SJSA1 (cell line): ENCODE results near the gene SLC26A9. TPM values are rescaled to one million over a fixed set of nuclear protein-coding genes. Genes with fewer than 3 reads are reported as not detected.

Source experiments
- DNase-seq, 2 experiments: peaks; one replicate each; pipeline ENCODE4 v3.0.0-alpha.2; 2015 to 2020; ENCODE audit warnings: low spot score in 2 of 2, low read depth in 1 of 2
- H3K27ac ChIP-seq: fragments of 250-450 bp; sonication (Bioruptor Pico); 2 replicates; pipeline ENCODE4 v1.5.1; 2020; ENCODE audit warnings: mild to moderate bottlenecking, moderate library complexity
- H3K27me3 ChIP-seq: fragments of 250-450 bp; sonication (Bioruptor Pico); replicated peaks from 2 replicates; pipeline ENCODE4 v1.5.1; 2020; ENCODE audit warnings: mild to moderate bottlenecking, moderate library complexity
- H3K36me3 ChIP-seq: fragments of 250-450 bp; sonication (Bioruptor Pico); 2 replicates; pipeline ENCODE4 v1.5.1; 2020; ENCODE audit warnings: mild to moderate bottlenecking
- H3K4me1 ChIP-seq: fragments of 250-450 bp; sonication (Bioruptor Pico); replicated peaks from 2 replicates; pipeline ENCODE4 v1.6.1; 2021; ENCODE audit warnings: mild to moderate bottlenecking
- H3K4me3 ChIP-seq: fragments of 250-450 bp; sonication (Bioruptor Pico); 2 replicates; pipeline ENCODE4 v1.5.1; 2020; ENCODE audit warnings: mild to moderate bottlenecking
- H3K9me3 ChIP-seq: fragments of 250-450 bp; sonication (Bioruptor Pico); replicated peaks from 2 replicates; pipeline ENCODE4 v1.5.1; 2020; ENCODE audit warnings: mild to moderate bottlenecking
- total RNA-seq: library from RNA; depleted of rRNA; stranded (reverse); fragments of >200 nt; shearing (Covaris generic); gene quantifications from 2 replicates; pipeline ENCODE4 v1.2.3, GENCODE V29; 2014

SLC26A9 gene
- total RNA-seq, 1 experiment from 2014 or later, result not detected

DNA sequence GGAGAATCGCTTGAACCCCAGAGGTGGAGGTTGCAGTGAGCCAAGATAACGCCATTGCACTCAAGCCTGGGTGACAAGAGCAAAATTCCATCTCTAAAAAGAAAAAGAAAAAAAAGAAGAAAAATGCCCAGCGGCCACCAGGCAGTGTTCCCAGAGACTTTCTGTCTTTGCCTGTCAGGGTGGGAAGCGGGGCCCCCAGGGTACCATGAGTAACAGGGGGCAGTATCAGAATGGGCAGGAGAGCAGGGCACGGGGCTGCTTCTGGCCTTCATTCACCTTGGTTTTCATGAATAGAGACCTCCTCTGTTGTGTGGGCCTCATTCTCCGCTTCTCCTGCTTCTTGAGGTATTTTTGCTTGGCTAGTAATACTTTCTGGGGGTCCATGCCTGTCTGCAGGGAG, 20.4 kb downstream of the SLC26A9 start:
- Histone ChIP-seq H3K4me3 (no peak overlapping the region), H3K36me3 (no peaks in the 10 kb centered on the region), H3K27me3 (no peaks in the 10 kb centered on the region), H3K27ac (no peak overlapping the region), H3K9me3 (no peaks in the 10 kb centered on the region), H3K4me1 (peaks cover 18% of the 10 kb centered on the region)
- DNase-seq, result no peak

DNA sequence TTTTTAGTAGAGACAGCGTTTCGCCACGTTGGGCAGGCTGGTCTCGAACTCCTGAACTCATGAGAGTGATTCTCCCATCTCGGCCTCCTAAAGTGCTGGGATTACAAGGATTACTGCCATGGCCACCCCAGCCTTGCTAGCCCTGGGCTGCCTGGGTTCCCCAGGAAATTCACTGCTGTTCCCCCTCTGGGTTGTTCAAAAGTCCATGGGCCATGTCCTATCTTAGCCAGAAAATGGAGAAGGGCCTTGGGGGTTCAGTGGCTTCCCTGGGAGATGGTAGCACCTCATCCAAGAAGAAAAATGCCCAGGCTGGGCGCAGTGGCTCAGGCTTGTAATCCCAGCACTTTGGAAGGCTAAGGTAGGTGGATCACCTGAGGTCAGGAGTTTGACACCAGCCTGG, 20.9 kb downstream of the SLC26A9 start:
- H3K4me3 ChIP-seq, result no peak overlapping the region
- H3K27me3 ChIP-seq, result no peaks in the 10 kb centered on the region
- no peak overlapping the region for H3K27ac ChIP-seq
- DNase-seq, result no peak
- no peaks in the 10 kb centered on the region for H3K9me3 ChIP-seq
- H3K4me1 ChIP-seq, result peaks cover 18% of the 10 kb centered on the region
- H3K36me3 ChIP-seq, result no peaks in the 10 kb centered on the region

DNA sequence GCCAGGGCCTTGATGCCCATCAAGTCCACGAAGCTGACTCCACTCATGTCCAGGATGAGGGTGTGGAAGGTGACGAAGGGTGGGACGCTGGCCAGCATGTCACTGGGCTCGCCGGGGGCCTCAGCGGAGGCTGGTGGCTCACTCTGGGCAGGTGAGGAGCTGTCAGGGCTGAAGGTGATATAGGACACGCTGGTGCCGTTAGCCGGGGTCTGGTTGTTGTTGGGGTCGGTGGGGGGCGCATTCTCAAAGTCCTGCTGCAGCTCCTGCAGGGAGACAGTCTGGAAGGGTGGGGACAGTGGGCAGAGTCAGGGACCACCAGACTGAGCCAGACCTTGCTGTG, 21.7 kb downstream of the SLC26A9 start:
- DNase-seq, result no peak
- Histone ChIP-seq H3K4me1 (peaks cover 18% of the 10 kb centered on the region), H3K27me3 (no peaks in the 10 kb centered on the region), H3K9me3 (no peaks in the 10 kb centered on the region), H3K4me3 (no peak overlapping the region), H3K36me3 (no peaks in the 10 kb centered on the region), H3K27ac (no peak overlapping the region)

DNA sequence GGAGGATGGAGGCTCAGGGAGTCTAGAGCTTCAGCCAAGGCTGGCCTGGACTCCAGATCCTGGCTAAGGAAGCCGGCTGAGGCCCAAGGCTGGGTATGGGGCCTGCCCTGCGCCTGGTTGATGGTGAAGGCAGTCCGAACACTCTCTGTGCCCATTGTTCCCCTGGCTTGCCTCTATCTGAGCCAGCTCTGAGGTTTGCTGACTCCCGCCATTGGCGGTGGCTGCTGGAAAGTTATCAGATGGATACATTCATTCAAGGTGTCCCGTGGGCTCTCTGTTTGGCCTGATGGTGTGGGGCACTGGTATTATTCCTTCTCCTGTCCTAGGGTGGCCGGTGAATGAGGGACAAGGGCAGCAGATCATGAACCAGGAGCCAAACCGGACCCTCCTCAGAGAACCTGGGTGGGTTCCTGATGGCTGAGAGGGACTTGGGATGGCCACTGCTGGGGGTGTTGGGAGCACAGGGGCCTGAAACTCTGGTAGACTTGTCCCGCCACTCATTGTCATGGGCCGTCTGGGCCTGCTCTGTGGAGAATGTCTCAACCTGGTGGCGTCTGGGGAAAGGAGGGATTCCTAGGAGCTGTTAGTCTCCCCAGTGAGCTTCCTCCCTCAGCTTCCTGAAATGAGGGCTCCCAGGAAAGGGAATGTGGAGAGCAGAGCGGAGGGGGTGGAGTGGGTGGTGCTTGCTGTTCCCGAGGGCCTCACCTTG, 22.2 kb downstream of the SLC26A9 start:
- Histone ChIP-seq H3K4me1 (peaks cover 16% of the 10 kb centered on the region), H3K4me3 (no peak overlapping the region), H3K9me3 (no peaks in the 10 kb centered on the region), H3K27ac (no peak overlapping the region), H3K27me3 (no peaks in the 10 kb centered on the region), H3K36me3 (no peaks in the 10 kb centered on the region)
- no peak for DNase-seq

DNA sequence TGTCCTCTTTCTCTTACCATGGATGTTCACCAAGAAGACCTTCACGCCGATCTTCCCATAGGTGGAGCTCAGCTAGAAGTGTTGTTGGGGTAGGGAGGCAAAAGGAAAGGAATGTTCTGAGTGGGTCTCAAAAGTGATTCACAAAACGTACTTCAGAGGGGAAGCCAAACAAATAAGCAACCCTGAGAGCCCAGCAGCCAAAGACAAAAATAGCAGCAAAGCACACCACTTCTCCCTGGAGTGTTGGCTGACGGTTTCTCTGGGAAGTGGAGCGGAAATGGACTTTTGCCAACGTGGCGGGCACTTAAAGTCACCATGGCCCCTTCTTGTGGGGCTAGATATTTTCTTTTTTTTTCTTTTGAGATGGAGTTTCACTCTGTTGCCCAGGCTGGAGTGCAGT, 23.1 kb downstream of the SLC26A9 start:
- H3K4me3 ChIP-seq, result no peak overlapping the region
- H3K27ac ChIP-seq, result no peak overlapping the region
- H3K9me3 ChIP-seq, result no peaks in the 10 kb centered on the region
- H3K4me1 ChIP-seq, result peaks cover 9% of the 10 kb centered on the region
- no peaks in the 10 kb centered on the region for H3K36me3 ChIP-seq
- DNase-seq, result peak in 1 of 2 experiments; percentile 46
- H3K27me3 ChIP-seq, result no peaks in the 10 kb centered on the region

DNA sequence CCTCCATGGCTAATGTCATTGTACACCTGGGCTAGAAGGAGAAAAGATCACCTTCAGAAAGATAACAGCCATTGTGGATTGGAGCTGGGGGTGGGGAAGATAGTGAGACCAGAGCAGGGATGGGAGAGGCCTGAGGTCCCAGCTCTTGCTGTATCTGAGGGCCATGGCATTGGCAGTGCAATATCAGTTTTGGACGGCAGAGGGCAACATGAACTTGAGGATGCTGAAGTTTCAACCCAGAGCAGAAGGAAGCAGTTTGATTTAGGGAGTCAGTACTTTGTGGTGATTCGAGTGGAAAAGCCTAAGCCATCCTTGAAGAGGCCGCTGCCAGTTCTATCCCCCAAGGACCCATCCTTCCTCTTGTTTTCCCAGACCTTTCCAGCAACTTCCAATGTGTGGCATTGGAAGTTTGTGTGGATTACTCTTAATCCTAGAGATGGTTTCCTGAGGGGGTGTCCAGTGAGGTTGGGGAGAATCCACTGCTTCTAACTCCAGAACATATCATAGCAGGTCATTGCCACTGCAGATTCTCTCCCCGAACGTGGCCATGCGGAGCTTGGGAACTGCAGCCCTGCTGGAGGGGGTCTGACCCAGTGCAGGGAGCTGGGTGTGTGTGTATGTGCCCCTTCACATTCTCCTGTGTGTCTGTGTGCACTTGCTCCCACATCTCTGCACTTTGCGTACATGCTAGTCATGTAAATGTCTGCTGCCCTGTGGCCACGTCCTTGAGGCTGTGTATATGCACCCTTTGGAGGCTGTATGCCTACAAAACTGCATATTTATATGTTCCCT, 24.1 kb downstream of the SLC26A9 start:
- H3K9me3 ChIP-seq, result no peaks in the 10 kb centered on the region
- H3K4me1 ChIP-seq, result peaks cover 9% of the 10 kb centered on the region
- no peak overlapping the region for H3K27ac ChIP-seq
- H3K4me3 ChIP-seq, result no peak overlapping the region
- H3K36me3 ChIP-seq, result no peaks in the 10 kb centered on the region
- H3K27me3 ChIP-seq, result no peaks in the 10 kb centered on the region
- peak; percentile 73 to 74 for DNase-seq

DNA sequence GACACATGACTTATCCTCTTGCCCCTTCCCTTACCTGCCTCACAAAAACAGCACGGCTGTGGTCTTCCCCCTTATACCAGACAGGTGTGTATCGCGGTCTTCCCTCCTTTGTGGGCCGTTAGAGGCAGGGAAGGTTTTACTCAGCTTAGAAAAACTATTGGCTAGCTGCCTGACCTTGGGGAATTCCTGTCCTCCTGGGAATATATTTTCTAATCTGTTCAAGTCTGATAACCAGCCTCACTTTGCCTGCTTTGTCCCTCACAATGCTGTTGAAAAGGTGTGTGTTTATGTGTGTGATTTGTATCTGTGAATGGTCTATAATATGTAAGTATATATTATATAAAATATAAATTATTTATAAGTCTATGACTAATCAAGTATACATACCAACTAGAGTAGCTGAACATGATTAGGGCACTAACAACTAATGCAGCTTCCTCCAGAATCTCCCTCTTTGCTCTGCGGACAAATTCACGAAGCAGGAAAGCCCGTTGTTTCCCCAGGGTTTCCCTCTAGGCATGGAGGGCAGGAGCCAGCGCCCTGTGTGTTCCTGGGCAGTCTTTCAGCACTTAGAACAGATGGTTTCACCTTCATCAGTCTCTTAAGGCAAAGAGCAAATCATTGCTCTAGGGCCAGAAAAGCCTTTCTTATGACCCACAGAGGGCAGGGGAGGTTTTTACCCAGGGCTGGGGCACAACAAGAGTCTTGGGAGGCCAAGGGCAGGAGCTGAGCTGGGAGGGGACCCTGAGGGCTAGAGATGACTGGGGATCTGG, 25.6 kb downstream of the SLC26A9 start:
- Histone ChIP-seq H3K27ac (no peak overlapping the region), H3K4me1 (peaks cover 9% of the 10 kb centered on the region), H3K9me3 (no peaks in the 10 kb centered on the region), H3K4me3 (no peak overlapping the region), H3K36me3 (no peaks in the 10 kb centered on the region), H3K27me3 (no peaks in the 10 kb centered on the region)
- DNase-seq, result no peak

DNA sequence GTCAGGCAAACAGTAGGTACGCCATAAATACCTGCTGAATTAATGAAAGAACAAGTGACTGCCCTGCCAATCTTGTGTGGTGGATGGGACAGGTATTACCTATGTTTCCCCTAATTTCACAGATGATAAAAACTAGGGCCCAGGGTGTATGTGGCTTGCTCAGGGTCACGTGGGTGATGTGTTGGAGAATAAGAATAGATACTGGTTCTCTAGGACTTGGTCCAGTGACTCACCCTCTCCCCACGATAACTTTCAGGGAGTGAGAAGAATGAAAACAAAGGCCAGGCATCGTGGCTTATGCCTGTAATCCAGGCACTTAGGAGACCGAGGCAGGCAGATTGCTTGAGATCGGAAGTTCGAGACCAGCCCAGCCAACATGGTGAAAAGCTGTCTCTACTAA, 26.7 kb downstream of the SLC26A9 start:
- H3K4me1 ChIP-seq, result peaks cover 9% of the 10 kb centered on the region
- H3K27me3 ChIP-seq, result no peaks in the 10 kb centered on the region
- no peaks in the 10 kb centered on the region for H3K36me3 ChIP-seq
- no peaks in the 10 kb centered on the region for H3K9me3 ChIP-seq
- H3K27ac ChIP-seq, result no peak overlapping the region
- no peak overlapping the region for H3K4me3 ChIP-seq
- DNase-seq, result peak in 1 of 2 experiments; percentile 16

DNA sequence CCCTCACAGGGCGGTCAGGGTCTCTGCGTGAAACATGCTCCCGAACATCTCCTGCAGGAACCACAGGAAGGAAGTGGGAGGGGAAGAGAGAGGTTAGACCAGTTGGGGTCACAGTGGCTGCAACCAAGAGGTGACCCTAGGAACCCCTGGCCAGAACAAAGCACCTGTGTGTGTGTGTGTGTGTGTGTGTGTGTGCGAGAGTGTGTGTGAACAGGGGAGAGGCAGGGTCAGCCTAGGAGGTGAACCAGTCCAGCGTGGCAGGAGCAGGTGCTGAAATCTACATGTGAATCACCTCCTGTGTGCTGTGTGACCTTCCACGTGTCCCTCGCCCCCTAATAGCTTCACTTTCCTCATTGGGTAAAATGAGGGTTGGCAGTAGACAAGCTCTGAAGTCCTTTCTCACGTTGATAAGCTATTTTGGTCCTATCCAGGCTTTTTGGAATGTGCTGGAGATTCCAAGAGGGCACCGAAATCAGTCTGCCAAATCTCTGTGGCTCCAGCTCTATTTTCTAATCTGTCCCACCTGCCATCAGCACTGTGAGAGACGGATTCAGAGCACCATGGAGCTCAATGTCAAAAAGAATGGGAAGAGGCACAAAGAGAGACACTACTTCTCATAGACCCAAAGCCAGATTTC, 27.8 kb downstream of the SLC26A9 start:
- Histone ChIP-seq H3K4me1 (peaks cover 9% of the 10 kb centered on the region), H3K9me3 (no peaks in the 10 kb centered on the region), H3K36me3 (no peaks in the 10 kb centered on the region), H3K4me3 (no peak overlapping the region), H3K27ac (no peak overlapping the region), H3K27me3 (no peaks in the 10 kb centered on the region)
- DNase-seq, result no peak

DNA sequence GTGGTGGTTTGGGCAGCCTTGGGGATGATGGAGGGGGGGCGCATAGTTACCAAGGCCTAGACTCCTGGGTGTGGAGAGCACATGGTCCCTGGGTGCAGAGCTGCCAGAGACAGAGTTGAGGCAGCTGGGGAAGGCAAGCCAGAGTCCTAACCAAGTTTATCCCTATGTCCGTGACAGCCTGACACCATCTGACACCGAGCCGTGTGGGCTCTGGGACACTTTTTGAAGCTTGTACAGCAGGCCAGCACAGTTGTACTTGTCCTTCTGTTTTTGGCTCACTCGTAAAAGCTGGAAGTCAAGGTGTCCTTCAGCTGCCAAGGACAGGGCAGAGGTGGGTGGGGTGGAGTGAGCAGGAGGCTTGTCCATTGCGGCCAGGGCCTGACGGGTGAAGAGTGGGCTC, 28.5 kb downstream of the SLC26A9 start:
- H3K4me3 ChIP-seq, result no peak overlapping the region
- peaks cover 1% of the 10 kb centered on the region; the same call in 1 of the 2 replicates for H3K4me1 ChIP-seq
- H3K9me3 ChIP-seq, result no peaks in the 10 kb centered on the region
- no peaks in the 10 kb centered on the region for H3K27me3 ChIP-seq
- H3K36me3 ChIP-seq, result no peaks in the 10 kb centered on the region
- H3K27ac ChIP-seq, result no peak overlapping the region
- no peak for DNase-seq

DNA sequence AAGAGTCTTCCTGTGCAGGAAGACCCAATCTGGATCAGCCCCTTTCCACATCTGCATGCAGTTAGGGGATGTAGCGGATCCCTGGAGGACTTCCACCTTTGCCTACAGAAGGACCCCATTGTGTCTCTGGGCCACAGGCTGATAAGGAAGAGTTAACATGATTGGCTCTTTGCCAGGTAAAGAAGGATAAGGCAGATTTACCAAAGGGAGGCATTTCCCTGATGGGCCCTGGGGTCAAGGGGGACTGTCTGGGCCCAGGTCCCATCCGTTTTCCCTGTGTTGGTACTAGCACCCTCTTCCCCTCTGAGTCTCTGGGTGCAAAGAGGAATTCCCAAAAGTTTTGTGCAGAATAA, 29.1 kb downstream of the SLC26A9 start:
- H3K27me3 ChIP-seq, result no peaks in the 10 kb centered on the region
- no peak overlapping the region for H3K4me3 ChIP-seq
- H3K9me3 ChIP-seq, result no peaks in the 10 kb centered on the region
- no peak overlapping the region for H3K27ac ChIP-seq
- H3K4me1 ChIP-seq, result no peaks in the 10 kb centered on the region
- no peak for DNase-seq
- H3K36me3 ChIP-seq, result no peaks in the 10 kb centered on the region

DNA sequence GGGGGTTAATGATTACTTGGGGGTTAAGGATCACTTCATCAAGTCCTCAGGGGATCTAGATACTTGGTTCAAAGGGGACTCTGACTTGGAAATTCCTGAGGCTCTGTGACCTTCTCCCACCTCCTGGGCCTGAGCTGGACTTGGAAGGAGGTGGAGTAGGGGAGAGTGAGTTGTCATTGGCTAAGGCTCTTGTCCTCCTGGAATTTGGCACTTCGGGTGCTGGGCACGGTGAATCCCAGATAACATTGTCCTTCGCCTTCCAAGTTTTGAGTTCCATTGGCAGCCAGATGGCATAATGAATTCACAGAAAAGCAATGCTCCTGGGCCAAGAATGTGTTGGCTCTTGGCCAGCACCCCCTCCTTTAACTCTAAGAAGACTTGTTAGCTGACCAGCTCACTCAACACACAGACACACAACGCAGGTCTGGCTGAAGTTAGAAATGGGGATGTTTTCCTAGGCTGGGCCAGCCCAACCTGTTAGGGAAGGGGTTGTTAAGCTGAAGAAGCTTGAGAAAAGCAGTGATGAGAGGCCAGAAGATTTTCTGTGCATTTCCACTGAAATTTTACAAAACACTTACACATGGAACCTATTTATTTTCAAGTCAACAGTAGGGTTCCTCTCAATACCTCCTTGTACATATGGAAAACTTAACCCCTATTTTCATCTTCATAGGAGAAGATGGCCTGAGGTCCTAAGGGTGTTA, 29.7 kb downstream of the SLC26A9 start:
- no peaks in the 10 kb centered on the region for H3K4me1 ChIP-seq

DNA sequence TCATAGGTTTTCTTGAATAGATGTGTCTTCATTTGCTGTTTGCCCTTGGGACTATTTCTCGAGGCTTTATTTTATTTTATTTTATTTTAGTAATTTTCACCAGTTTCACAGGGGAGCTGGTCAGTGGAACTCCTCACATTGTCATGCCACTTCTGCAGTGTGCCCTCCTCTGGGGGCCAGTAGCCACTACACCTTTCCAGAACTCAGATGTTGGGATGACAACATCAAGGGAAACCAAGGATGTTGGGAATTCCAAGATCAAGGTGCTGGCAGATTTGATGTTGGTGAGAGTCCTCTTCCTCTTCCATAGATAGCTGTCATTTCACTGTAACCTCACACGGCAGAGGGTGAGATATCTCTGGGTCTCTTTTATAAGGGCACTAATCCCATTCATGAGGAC, 35.5 kb downstream of the SLC26A9 start:
- H3K27ac ChIP-seq, result no peak overlapping the region
- H3K4me3 ChIP-seq, result no peak overlapping the region
- peak in 1 of 2 experiments; percentile 19 for DNase-seq
- 0 out of 2 replicates have a peak, but pooled peaks cover 4% of the 10 kb centered on the region for H3K27me3 ChIP-seq
- no peaks in the 10 kb centered on the region for H3K36me3 ChIP-seq
- no peaks in the 10 kb centered on the region for H3K9me3 ChIP-seq
- H3K4me1 ChIP-seq, result no peaks in the 10 kb centered on the region

More for the DNA sequence above, 29.7 kb downstream of the SLC26A9 start:
- Histone ChIP-seq H3K27ac (no peak overlapping the region), H3K4me3 (no peak overlapping the region), H3K9me3 (no peaks in the 10 kb centered on the region), H3K36me3 (no peaks in the 10 kb centered on the region), H3K27me3 (no peaks in the 10 kb centered on the region)
- DNase-seq, result no peak
